Measurements from ENCODE around the gene FAM50A.

GRCh38 chrX:154458116-154458953 lies 14.4 kb downstream of the FAM50A start, which contains the start of gene PLXNA3:
- TF ChIP-seq CTCF (IDR thresholded peaks at IDR 0.05) (no peak), EZH2 (IDR thresholded peaks at IDR 0.05; ENCODE audit: borderline replicate concordance, insufficient read depth, low read depth, low read length, poor library complexity, severe bottlenecking) (no peak)

Data from B cell (primary cell).